Karpas-422 (cell line): ENCODE data around the gene ACOT12. TPM values are rescaled to one million over a fixed set of nuclear protein-coding genes. Genes with fewer than 3 reads are reported as not detected.

ENCODE experiments used
- DNase-seq: peaks from one replicate; pipeline ENCODE4 v3.0.0-alpha.2; 2015
- H2AFZ ChIP-seq: fragments of 200-600 bp; sonication (generic); 2 replicates; pipeline ENCODE4 v1.6.1; 2014; ENCODE audit warnings: antibody characterized with exemption, low read length, mixed read lengths
- H3K27ac ChIP-seq: fragments of 200-600 bp; sonication (generic); 2 replicates; pipeline ENCODE4 v1.5.1; 2014; ENCODE audit warnings: mild to moderate bottlenecking, low read length, moderate library complexity
- H3K27me3 ChIP-seq: fragments of 200-600 bp; sonication (generic); 2 replicates; pipeline ENCODE4 v1.6.1; 2014; ENCODE audit warnings: low read length, mixed read lengths
- H3K36me3 ChIP-seq: fragments of 200-600 bp; sonication (generic); 2 replicates; pipeline ENCODE4 v1.6.1; 2014; ENCODE audit warnings: low read length, mixed read lengths; ENCODE audit not compliant: insufficient read depth
- H3K4me1 ChIP-seq: fragments of 200-600 bp; sonication (generic); 2 replicates; pipeline ENCODE4 v1.6.1; 2014; ENCODE audit warnings: mild to moderate bottlenecking, low read length, mixed read lengths
- H3K4me2 ChIP-seq: fragments of 200-600 bp; sonication (generic); 2 replicates; pipeline ENCODE4 v1.6.1; 2014; ENCODE audit warnings: low read length, low read depth, mild to moderate bottlenecking; ENCODE audit not compliant: poor library complexity, severe bottlenecking
- H3K4me3 ChIP-seq: fragments of 200-600 bp; sonication (generic); 2 replicates; pipeline ENCODE4 v1.5.1; 2014; ENCODE audit warnings: mild to moderate bottlenecking, antibody characterized with exemption, low read length, mixed read lengths
- H3K79me2 ChIP-seq: fragments of 200-600 bp; sonication (generic); 2 replicates; pipeline ENCODE4 v1.6.1; 2014; ENCODE audit warnings: mild to moderate bottlenecking, low read length, mixed read lengths
- H3K9ac ChIP-seq: fragments of 200-600 bp; sonication (generic); 2 replicates; pipeline ENCODE4 v1.6.0; 2014; ENCODE audit warnings: low read length
- H3K9me2 ChIP-seq: fragments of 200-600 bp; sonication (generic), shearing (Covaris generic); replicated peaks from 2 replicates; pipeline ENCODE4 v1.6.0; 2014; ENCODE audit warnings: mild to moderate bottlenecking, low read length, moderate library complexity; ENCODE audit not compliant: insufficient read depth
- H3K9me3 ChIP-seq: fragments of 300-700, 200-600 bp; sonication (generic); 2 replicates; pipeline ENCODE4 v1.6.1; 2014; ENCODE audit warnings: low read length, mixed read lengths
- H4K20me1 ChIP-seq: fragments of 200-600 bp; sonication (generic); 2 replicates; pipeline ENCODE4 v1.6.1; 2014; ENCODE audit warnings: mild to moderate bottlenecking, antibody characterized with exemption, low read length, low read depth; ENCODE audit not compliant: insufficient read depth
- total RNA-seq: library from RNA; depleted of rRNA; stranded (reverse); fragments of >200 nt; shearing (Covaris generic); gene quantifications from 2 replicates; pipeline ENCODE4 v1.2.3, GENCODE V29; 2014; ENCODE audit warnings: low replicate concordance

The ACOT12 gene
- total RNA-seq, 1 experiment from 2014 or later: 0.26 TPM

DNA sequence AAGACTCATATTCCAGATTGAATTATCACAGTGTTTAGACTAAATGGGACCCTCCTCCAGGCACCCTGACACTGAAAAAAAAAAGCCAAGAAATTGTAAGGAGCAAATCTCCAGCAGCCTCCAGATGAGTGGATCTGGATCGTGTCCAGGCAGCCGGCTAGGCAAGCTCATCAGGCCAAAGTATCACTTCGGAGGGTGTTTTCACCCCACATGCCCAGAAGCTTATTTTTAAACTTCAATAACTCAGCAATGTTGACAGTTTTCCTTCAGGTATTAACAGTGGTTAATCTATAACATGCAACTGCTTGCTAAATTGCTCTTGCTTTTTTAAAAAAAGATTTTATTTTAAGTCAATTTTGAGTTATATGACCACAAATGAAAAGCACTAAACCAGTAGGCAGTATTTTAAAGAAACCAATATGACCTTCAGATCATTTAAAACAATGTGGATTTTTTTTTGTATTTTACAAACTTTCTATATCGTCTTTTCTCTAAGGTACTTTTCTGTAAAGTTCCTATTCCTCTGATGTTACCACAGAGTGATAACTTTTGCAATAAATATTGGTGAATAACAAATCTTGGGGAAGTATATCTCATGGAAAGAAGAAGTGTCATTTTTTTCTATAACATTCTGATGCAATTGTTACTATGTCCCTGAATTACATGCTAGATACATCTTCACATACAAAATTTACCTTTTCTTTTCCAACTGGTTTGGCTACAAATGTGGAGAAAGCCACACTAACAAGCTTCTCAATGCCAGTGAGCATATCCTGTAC lies 30.7 kb downstream of the ACOT12 start:
- Histone ChIP-seq H3K9me3 (no peaks in the 10 kb centered on the region), H3K27ac (no peak overlapping the region), H3K4me3 (no peak overlapping the region), H2AFZ (no peak overlapping the region), H3K4me1 (no peaks in the 10 kb centered on the region), H3K9ac (no peak overlapping the region), H3K79me2 (no peaks in the 10 kb centered on the region), H3K9me2 (no peaks in the 10 kb centered on the region), H3K36me3 (no peaks in the 10 kb centered on the region), H3K27me3 (no peaks in the 10 kb centered on the region), H3K4me2 (no peak overlapping the region), H4K20me1 (no peaks in the 10 kb centered on the region)
- DNase-seq: no peak

DNA sequence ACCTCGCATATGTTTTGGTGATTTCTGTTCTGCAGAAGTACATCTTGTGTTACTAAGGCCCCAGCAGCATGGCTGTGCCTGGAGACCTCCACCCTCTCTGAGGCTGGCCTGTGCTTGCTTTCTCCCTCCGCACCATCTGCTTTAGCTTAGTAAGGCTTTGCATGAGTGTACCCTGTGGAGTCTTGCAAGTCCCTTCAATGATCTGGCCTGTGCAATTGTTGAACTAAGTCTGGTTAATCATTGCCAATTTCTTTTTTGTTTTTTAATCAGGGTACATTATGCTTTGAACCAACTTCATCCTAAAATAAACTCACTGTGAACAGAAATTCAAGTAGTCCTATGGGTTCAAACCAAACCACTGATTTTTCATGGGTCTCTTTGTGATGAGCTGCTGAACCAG lies 32.3 kb downstream of the ACOT12 start:
- Histone ChIP-seq H4K20me1 (no peaks in the 10 kb centered on the region), H3K4me2 (no peak overlapping the region), H3K27ac (no peak overlapping the region), H3K36me3 (no peaks in the 10 kb centered on the region), H3K9ac (no peak overlapping the region), H3K9me3 (no peaks in the 10 kb centered on the region), H3K4me3 (no peak overlapping the region), H3K79me2 (no peaks in the 10 kb centered on the region), H3K4me1 (no peaks in the 10 kb centered on the region), H3K27me3 (no peaks in the 10 kb centered on the region), H2AFZ (no peak overlapping the region), H3K9me2 (no peaks in the 10 kb centered on the region)
- no peak for DNase-seq

DNA sequence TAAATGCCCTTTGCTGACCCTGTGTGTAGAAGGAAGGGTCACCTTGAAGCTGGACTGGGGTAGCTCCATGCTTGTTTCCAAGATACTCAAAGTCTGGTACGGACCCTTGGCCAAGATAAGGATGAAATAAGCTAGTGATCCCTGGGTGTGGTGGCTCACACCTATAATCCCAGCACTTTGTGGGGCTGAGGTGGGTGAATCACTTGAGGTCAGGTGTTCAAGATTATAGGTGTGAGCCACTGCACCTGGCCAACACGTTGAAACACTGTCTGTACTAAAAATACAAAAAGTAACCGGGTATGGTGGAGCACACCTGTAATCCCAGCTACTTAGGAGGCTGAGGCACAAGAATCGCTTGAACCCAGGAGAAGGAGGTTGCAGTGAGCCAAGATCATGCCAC lies 33.3 kb downstream of the ACOT12 start:
- DNase-seq: no peak
- no peaks in the 10 kb centered on the region for H3K36me3 ChIP-seq
- H3K9ac ChIP-seq: no peak overlapping the region
- H3K79me2 ChIP-seq: no peaks in the 10 kb centered on the region
- no peak overlapping the region for H2AFZ ChIP-seq
- H3K9me2 ChIP-seq: no peaks in the 10 kb centered on the region
- H3K27me3 ChIP-seq: no peaks in the 10 kb centered on the region
- H3K4me2 ChIP-seq: no peak overlapping the region
- H3K9me3 ChIP-seq: no peaks in the 10 kb centered on the region
- no peaks in the 10 kb centered on the region for H4K20me1 ChIP-seq
- no peak overlapping the region for H3K27ac ChIP-seq
- H3K4me3 ChIP-seq: no peak overlapping the region
- H3K4me1 ChIP-seq: no peaks in the 10 kb centered on the region

DNA sequence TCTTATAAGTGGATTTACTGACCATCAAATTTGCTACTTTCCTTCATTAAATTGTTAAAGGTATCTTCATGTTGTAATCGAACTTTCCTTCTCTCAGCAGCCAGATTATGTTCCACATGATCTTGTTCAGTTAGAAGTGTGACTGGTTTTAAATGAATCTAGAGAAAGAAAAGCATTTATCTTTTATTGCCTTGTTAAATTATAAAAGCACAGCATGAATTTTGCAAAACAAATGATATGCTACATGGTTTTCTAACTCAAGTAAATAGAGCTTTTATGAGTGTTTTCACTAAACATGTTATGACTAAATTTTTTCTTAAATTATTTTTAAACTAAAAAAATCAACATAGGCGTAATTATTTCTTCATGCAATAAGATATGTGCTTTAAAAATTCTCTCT lies 34.1 kb downstream of the ACOT12 start:
- DNase-seq: no peak
- no peak overlapping the region for H3K4me3 ChIP-seq
- H3K79me2 ChIP-seq: no peaks in the 10 kb centered on the region
- H3K27ac ChIP-seq: no peak overlapping the region
- no peaks in the 10 kb centered on the region for H3K9me3 ChIP-seq
- H2AFZ ChIP-seq: no peak overlapping the region
- no peak overlapping the region for H3K4me2 ChIP-seq
- H3K4me1 ChIP-seq: no peaks in the 10 kb centered on the region
- no peak overlapping the region for H3K9ac ChIP-seq
- H3K36me3 ChIP-seq: no peaks in the 10 kb centered on the region
- no peaks in the 10 kb centered on the region for H3K27me3 ChIP-seq
- H4K20me1 ChIP-seq: no peaks in the 10 kb centered on the region
- no peaks in the 10 kb centered on the region for H3K9me2 ChIP-seq

DNA sequence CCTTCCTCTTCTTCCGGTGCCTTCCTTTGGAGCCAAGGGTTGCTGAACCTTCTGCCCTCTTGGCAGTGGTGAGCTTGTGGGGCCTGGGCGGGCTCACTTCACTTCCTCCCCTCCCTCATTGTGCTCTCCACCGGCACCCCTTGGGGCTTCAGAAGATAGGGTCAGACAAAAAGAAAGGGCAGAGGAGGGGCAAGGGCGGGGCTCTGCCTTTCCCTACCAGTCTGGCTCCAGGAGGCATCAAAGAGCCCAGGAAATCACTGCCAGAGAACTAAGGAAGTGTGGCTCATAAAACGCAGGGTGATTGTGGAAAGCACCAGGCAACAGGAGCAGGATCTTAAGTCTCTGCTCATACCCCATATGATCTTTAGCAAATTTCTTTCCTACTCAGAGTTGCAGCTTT lies 34.8 kb downstream of the ACOT12 start:
- Histone ChIP-seq H4K20me1 (no peaks in the 10 kb centered on the region), H3K27ac (no peak overlapping the region), H3K27me3 (no peaks in the 10 kb centered on the region), H3K36me3 (no peaks in the 10 kb centered on the region), H3K4me1 (no peaks in the 10 kb centered on the region), H3K79me2 (no peaks in the 10 kb centered on the region), H3K4me3 (no peak overlapping the region), H3K9me2 (no peaks in the 10 kb centered on the region), H3K9ac (no peak overlapping the region), H2AFZ (no peak overlapping the region), H3K9me3 (no peaks in the 10 kb centered on the region), H3K4me2 (no peak overlapping the region)
- no peak for DNase-seq

DNA sequence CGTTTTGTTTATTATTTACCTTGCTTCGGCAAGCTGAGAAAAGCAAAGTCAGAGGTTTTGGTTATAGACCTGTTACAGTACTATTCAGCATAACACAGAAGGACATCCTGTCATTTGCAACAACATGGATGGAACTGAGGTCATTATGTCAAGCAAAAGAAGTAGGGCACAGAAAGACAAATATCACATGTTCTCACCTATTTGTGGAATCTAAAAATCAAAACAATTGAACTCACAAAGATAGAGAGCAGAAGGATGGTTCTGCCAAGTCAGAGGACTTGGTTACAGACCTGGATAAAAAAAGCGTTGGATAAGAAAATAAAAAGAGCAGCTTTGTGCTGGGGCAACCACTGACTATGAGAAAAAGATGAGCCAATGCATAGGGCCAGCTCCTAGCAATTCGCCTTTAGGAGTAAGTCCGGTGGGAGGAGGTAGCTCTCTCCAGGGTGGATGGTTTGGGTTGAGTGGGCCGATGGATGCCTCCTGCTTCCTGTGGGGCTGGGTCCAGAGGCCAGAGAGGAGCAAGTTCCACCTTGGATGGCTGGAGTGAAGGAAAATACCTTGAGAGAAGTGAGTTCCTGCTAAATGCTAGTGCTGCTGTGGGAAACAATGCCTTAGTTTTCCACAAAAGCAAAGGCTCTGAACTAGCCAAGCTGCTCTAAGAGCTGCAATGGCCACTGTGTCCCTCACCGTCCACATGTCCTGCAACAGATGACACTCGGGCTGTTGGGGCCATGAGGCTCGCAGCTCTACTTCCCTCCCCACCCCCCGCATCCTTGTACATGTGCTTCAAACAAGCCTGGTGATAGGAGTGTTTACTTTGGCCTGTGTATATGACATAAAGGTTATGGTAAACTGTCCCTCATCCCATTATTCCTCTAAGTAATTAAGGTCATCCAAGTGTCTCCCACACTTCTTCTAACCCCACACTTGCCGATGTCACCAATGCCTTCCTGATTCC lies 38.4 kb downstream of the ACOT12 start:
- no peaks in the 10 kb centered on the region for H3K79me2 ChIP-seq
- no peaks in the 10 kb centered on the region for H3K27me3 ChIP-seq
- no peak overlapping the region for H3K9ac ChIP-seq
- no peaks in the 10 kb centered on the region for H3K36me3 ChIP-seq
- H3K4me3 ChIP-seq: no peak overlapping the region
- H3K4me1 ChIP-seq: no peaks in the 10 kb centered on the region
- no peaks in the 10 kb centered on the region for H4K20me1 ChIP-seq
- H2AFZ ChIP-seq: no peak overlapping the region
- H3K4me2 ChIP-seq: no peak overlapping the region
- H3K9me2 ChIP-seq: no peaks in the 10 kb centered on the region
- no peak for DNase-seq
- no peaks in the 10 kb centered on the region for H3K9me3 ChIP-seq
- H3K27ac ChIP-seq: no peak overlapping the region

DNA sequence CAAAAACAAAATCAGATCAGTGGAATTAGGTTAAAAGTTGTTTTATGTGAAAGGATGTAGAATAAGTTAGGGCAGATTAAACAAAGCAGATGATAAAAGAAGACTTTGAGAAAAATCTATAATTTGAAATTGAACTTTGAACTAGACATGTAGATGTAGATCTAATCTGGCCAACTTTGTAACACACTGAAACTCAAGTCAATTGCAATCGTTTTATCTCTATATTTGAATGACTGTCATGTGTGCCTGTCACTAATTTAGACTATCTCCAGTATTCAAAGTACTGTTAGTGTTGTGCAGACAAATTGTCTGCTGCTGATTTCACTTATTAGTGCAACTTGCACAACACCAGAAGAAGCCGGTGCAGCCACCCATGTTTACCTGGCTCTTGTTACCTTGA lies 39.8 kb downstream of the ACOT12 start:
- H3K9me2 ChIP-seq: no peaks in the 10 kb centered on the region
- no peaks in the 10 kb centered on the region for H3K79me2 ChIP-seq
- H3K36me3 ChIP-seq: no peaks in the 10 kb centered on the region
- H3K27me3 ChIP-seq: no peaks in the 10 kb centered on the region
- H3K9ac ChIP-seq: no peak overlapping the region
- H2AFZ ChIP-seq: no peak overlapping the region
- no peak overlapping the region for H3K4me3 ChIP-seq
- H3K9me3 ChIP-seq: no peaks in the 10 kb centered on the region
- no peaks in the 10 kb centered on the region for H4K20me1 ChIP-seq
- H3K4me2 ChIP-seq: no peak overlapping the region
- H3K4me1 ChIP-seq: no peaks in the 10 kb centered on the region
- no peak for DNase-seq
- no peak overlapping the region for H3K27ac ChIP-seq

DNA sequence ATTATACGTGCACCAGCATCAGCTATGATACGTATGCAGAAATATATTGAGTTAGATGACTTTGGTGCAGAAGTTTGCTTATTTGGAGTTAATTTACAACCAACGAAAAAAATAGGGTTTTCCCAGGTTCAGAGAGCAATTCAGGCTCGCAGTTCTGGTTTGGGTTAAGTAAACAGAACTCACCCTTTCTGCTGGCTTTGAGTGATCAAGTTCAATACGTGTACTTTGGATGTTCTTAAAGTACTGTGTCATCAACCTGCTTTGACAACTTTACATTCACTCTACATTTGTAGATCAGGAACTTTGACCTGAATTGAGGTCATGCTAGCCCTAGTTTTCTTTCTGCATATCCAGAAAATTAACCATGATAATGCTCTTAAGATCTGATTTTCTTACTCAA lies 40.7 kb downstream of the ACOT12 start:
- H4K20me1 ChIP-seq: no peaks in the 10 kb centered on the region
- no peak overlapping the region for H2AFZ ChIP-seq
- H3K27ac ChIP-seq: no peak overlapping the region
- H3K36me3 ChIP-seq: no peaks in the 10 kb centered on the region
- H3K9me3 ChIP-seq: no peaks in the 10 kb centered on the region
- no peaks in the 10 kb centered on the region for H3K9me2 ChIP-seq
- DNase-seq: no peak
- no peaks in the 10 kb centered on the region for H3K79me2 ChIP-seq
- no peak overlapping the region for H3K4me3 ChIP-seq
- no peak overlapping the region for H3K9ac ChIP-seq
- no peaks in the 10 kb centered on the region for H3K4me1 ChIP-seq
- H3K4me2 ChIP-seq: no peak overlapping the region
- no peaks in the 10 kb centered on the region for H3K27me3 ChIP-seq
